Stomach (tissue), 4 donors: Measurements from ENCODE around the gene F5.

Experiments
- POLR2AphosphoS5 ChIP-seq, 3 donors: sonication (generic); formaldehyde crosslinking; IDR thresholded peaks; one replicate each; pipeline ENCODE4 v1.6.1; 2016; ENCODE audit warnings: antibody characterized with exemption in 3 of 3
- TF ChIP-seq, protein P1 (sequence below), 7 experiments: fragments of 450-650 bp in 4 of 7; fragments of 200-600 bp in 3 of 7; sonication (generic) in 3 of 7; IDR thresholded peaks; one replicate each; pipeline ENCODE4 v1.5.1; 2016 to 2019; ENCODE audit warnings: antibody characterized with exemption in 7 of 7, control low read depth in 2 of 7, mild to moderate bottlenecking in 1 of 7

DNA sequence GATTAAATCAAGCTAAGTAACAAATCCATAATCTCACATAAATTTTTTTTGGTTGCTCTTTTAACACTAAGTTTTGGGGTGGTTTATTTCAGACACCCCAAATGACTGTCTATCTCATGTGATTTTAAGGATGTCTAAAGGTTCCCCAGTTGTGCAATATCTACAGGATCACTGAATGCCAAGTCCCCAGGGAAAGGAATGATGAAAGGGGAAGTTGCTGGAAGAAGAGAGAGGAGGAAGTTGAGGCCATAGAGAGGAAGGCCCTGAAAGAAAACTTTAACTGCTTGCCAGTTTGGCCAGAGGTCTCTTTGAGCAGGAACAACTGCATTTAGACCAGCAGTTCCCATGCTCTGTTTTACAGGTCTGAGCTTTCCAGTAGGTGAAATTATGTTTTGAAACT lies 73.1 kb downstream of the F5 start:
- TF ChIP-seq, protein P1, sequence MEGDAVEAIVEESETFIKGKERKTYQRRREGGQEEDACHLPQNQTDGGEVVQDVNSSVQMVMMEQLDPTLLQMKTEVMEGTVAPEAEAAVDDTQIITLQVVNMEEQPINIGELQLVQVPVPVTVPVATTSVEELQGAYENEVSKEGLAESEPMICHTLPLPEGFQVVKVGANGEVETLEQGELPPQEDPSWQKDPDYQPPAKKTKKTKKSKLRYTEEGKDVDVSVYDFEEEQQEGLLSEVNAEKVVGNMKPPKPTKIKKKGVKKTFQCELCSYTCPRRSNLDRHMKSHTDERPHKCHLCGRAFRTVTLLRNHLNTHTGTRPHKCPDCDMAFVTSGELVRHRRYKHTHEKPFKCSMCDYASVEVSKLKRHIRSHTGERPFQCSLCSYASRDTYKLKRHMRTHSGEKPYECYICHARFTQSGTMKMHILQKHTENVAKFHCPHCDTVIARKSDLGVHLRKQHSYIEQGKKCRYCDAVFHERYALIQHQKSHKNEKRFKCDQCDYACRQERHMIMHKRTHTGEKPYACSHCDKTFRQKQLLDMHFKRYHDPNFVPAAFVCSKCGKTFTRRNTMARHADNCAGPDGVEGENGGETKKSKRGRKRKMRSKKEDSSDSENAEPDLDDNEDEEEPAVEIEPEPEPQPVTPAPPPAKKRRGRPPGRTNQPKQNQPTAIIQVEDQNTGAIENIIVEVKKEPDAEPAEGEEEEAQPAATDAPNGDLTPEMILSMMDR (IDR thresholded peaks at IDR 0.05): no peak
- TF ChIP-seq POLR2AphosphoS5 (IDR thresholded peaks at IDR 0.05): no peak
